OCI-LY7 (cell line): ENCODE data around the gene GOLGA8H. TPM values are rescaled to one million over a fixed set of nuclear protein-coding genes. Genes with fewer than 3 reads are reported as not detected.
"Not testable (repeated sequence)": the region's sequence is repeated elsewhere in the genome, so short reads cannot be mapped to it uniquely, and the experiment has no call there.

ENCODE experiments used
- Bru-seq: library from RNA; stranded (reverse); fragments of 400-500 nt; gene quantifications from one replicate; lab custom pipeline; 2021; lab: Mats Ljungman, UMichigan
- BruChase-seq, 2 experiments: library from RNA; stranded (reverse); fragments of 400-500 nt; gene quantifications; one replicate each; lab custom pipeline; 2021; lab: Mats Ljungman, UMichigan
- BruUV-seq: library from RNA; stranded (reverse); fragments of 400-500 nt; replicated peaks from 2 replicates; lab custom pipeline; 2021; lab: Mats Ljungman, UMichigan
- CTCF ChIA-PET: fragments of 300-600 bp; sonication (Branson Sonifier 250); formaldehyde crosslinking; loops from one replicate; lab custom pipeline; 2022; ENCODE audit warnings: antibody characterized with exemption; ENCODE audit not compliant: unreplicated experiment; lab: Charles Lee
- POLR2A ChIA-PET: fragments of 300-600 bp; sonication (Branson Sonifier 250); formaldehyde crosslinking; loops from one replicate; lab custom pipeline; 2022; ENCODE audit warnings: antibody characterized with exemption; lab: Charles Lee
- DNase-seq: peaks from one replicate; pipeline ENCODE4 v3.0.0-alpha.2; 2015; ENCODE audit warnings: low spot score
- H2AFZ ChIP-seq: fragments of 200-600 bp; sonication (generic), shearing (Covaris generic); 2 replicates; pipeline ENCODE4 v1.6.1; 2014; ENCODE audit warnings: mild to moderate bottlenecking, antibody characterized with exemption, low read length, moderate library complexity
- H3K27ac ChIP-seq: fragments of 200-600 bp; sonication (generic); 2 replicates; pipeline ENCODE4 v1.5.1; 2014; ENCODE audit warnings: mixed run types, low read depth, mild to moderate bottlenecking, moderate library complexity, low read length, inconsistent platforms; ENCODE audit not compliant: poor library complexity, severe bottlenecking
- H3K36me3 ChIP-seq: fragments of 200-600 bp; sonication (generic); 2 replicates; pipeline ENCODE4 v1.6.1; 2014; ENCODE audit warnings: mild to moderate bottlenecking, antibody characterized with exemption, low read length, moderate library complexity, mixed read lengths; ENCODE audit not compliant: insufficient read depth
- H3K4me1 ChIP-seq: fragments of 200-600 bp; sonication (generic); 2 replicates; pipeline ENCODE4 v1.5.1; 2014; ENCODE audit warnings: mild to moderate bottlenecking, low read length; ENCODE audit not compliant: insufficient read depth, poor library complexity, severe bottlenecking
- H3K4me2 ChIP-seq: fragments of 200-600 bp; sonication (generic); 2 replicates; pipeline ENCODE4 v1.6.1; 2014; ENCODE audit warnings: mild to moderate bottlenecking, low read length
- H3K4me3 ChIP-seq: fragments of 200-600 bp; sonication (generic); 2 replicates; pipeline ENCODE4 v1.5.1; 2014; ENCODE audit warnings: mild to moderate bottlenecking, low read depth, low read length; ENCODE audit not compliant: poor library complexity, severe bottlenecking
- H3K79me2 ChIP-seq: fragments of 200-600 bp; sonication (generic); 2 replicates; pipeline ENCODE4 v1.6.1; 2016; ENCODE audit warnings: low read depth, mild to moderate bottlenecking, low read length, moderate library complexity, mixed read lengths; ENCODE audit not compliant: insufficient read depth
- H3K9me2 ChIP-seq: fragments of 200-600 bp; sonication (generic); 2 replicates; pipeline ENCODE4 v1.6.1; 2016; ENCODE audit warnings: mild to moderate bottlenecking, low read length, mixed read lengths; ENCODE audit not compliant: insufficient read depth
- H3K9me3 ChIP-seq: fragments of 200-600 bp; sonication (generic); 2 replicates; pipeline ENCODE4 v1.6.1; 2014; ENCODE audit warnings: mild to moderate bottlenecking, mixed run types, low read length, mixed read lengths
- H4K20me1 ChIP-seq: fragments of 200-600 bp; sonication (generic); 2 replicates; pipeline ENCODE4 v1.6.1; 2014; ENCODE audit warnings: mild to moderate bottlenecking, antibody characterized with exemption, low read length, moderate library complexity, mixed read lengths; ENCODE audit not compliant: insufficient read depth
- intact Hi-C: fragments of 100-400 bp; cut with micrococcal nuclease; formaldehyde crosslinking; loops from one replicate; pipeline ENCODE4 v1.10.0; 2022; ENCODE audit not compliant: unreplicated experiment
- long read RNA-seq: library from polyadenylated mRNA; stranded (forward); transcript quantifications from one replicate; pipeline ENCODE4 v2.0.0, GENCODE V29; 2022
- total RNA-seq, 2 experiments: library from RNA; depleted of rRNA in 1 of 2; stranded (reverse); fragments of >200 nt in 1 of 2; shearing (Covaris generic) in 1 of 2; gene quantifications; 2 replicates each; pipeline ENCODE4 v1.2.3, GENCODE V29; 2014 to 2022

Gene GOLGA8H
- 0.09 TPM in 1 of 2 replicates, not detected in the other for total RNA-seq (2014; rRNA removed; shearing (Covaris generic))
- total RNA-seq (2022) = 0.21 and 0.44 TPM in 2 replicates
- percentile 2 among the genes with signal in this experiment for Bru-seq, nascent RNA
- percentile 24 among the genes with signal in this experiment for BruChase-seq, experiment 1, labeled RNA remaining after a 6-hour chase
- percentile 25 among the genes with signal in this experiment for BruChase-seq, experiment 2, labeled RNA remaining after a 2-hour chase
- long read RNA-seq, partial matches to known transcripts = 0 of 1 reads
- long read RNA-seq, other reads (novel, unspliced or antisense) = 1 of 1 reads

GRCh38 chr15:30603796-30604195 lies at the start of gene GOLGA8H:
Gene GOLGA8H (plus strand): TSS chr15:30604028. CDS start chr15:30604126, 98 bp downstream.
- POLR2A ChIA-PET, CTCF ChIA-PET, H3K4me1 ChIP-seq, H3K36me3 ChIP-seq, intact Hi-C loops, H3K79me2 ChIP-seq, H2AFZ ChIP-seq, DNase-seq, H3K4me3 ChIP-seq, H3K9me2 ChIP-seq, H3K9me3 ChIP-seq, BruUV-seq, H3K27ac ChIP-seq, H4K20me1 ChIP-seq, H3K4me2 ChIP-seq: not testable (repeated sequence)

- H3K36me3 ChIP-seq, CTCF ChIA-PET, DNase-seq, H2AFZ ChIP-seq, intact Hi-C loops, H3K27ac ChIP-seq, H3K4me1 ChIP-seq, POLR2A ChIA-PET, H3K9me3 ChIP-seq, H3K4me2 ChIP-seq, H3K9me2 ChIP-seq, H4K20me1 ChIP-seq, H3K4me3 ChIP-seq, BruUV-seq, H3K79me2 ChIP-seq: not testable (repeated sequence)
These were observed 36.9 kb upstream of the GOLGA8H start for GRCh38 chr15:30566949-30567348.

DNA sequence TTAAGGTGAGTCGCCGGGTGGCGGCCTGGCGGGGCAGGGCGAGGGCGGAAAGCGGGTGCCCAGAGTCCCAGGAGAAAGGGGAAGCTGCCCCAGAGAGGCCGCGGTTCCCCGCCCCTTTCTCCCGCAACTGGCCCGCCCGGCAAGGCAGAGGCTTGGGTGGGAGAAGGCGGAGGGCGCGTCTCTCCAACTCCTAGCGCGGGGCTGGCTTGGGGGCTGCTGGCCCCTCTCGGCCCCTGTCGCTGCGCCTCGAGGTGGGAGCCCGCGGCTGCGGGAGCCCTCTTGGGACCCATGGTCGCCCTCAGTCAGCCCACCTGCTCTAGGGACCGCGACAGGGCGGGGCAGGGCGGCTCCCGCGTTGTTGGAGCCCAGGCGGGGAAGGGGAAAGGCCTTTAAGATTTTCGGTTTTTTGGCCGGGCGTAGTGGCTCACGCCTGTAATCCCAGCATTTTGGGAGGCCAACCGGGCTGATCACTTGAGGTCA lies 30.8 kb upstream of the GOLGA8H start:
- H3K9me2 ChIP-seq, H3K9me3 ChIP-seq, POLR2A ChIA-PET, H3K4me1 ChIP-seq, DNase-seq, H3K79me2 ChIP-seq, BruUV-seq, intact Hi-C loops, H4K20me1 ChIP-seq, H3K4me2 ChIP-seq, CTCF ChIA-PET, H3K27ac ChIP-seq, H2AFZ ChIP-seq, H3K36me3 ChIP-seq: not testable (repeated sequence)
- peak overlapping the region; percentile 36 for H3K4me3 ChIP-seq

- BruUV-seq, DNase-seq, H4K20me1 ChIP-seq, H3K4me3 ChIP-seq, H3K4me1 ChIP-seq, H3K4me2 ChIP-seq, H3K27ac ChIP-seq, POLR2A ChIA-PET, H3K9me3 ChIP-seq, H3K9me2 ChIP-seq, H3K36me3 ChIP-seq, H2AFZ ChIP-seq, intact Hi-C loops, CTCF ChIA-PET, H3K79me2 ChIP-seq: not testable (repeated sequence)
These were observed 24.3 kb upstream of the GOLGA8H start for GRCh38 chr15:30579394-30579970.

DNA sequence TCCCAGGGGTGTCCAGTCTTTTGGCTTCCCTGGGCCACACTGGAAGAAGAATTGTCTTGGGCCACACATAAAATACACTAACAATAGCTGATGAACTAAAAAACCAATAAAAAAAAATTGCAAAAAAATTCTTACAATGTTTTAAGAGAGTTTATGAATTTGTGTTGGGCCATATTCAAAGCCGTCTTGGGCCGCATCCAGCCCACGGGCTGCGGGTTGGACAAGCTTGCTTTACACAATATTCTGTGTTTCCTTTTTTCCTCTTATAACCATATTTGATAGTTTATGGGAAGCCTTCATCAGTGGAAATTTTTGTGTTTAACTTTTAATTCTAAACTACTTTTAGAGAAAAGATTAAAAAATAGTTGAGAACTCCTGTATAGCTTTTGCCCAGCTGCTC lies 23.1 kb upstream of the GOLGA8H start:
- H3K9me2 ChIP-seq, H3K79me2 ChIP-seq, H3K4me3 ChIP-seq, H3K4me1 ChIP-seq, DNase-seq, intact Hi-C loops, BruUV-seq, H2AFZ ChIP-seq, H4K20me1 ChIP-seq, CTCF ChIA-PET, H3K4me2 ChIP-seq, POLR2A ChIA-PET, H3K36me3 ChIP-seq, H3K27ac ChIP-seq, H3K9me3 ChIP-seq: not testable (repeated sequence)

GRCh38 chr15:30598953-30599352 lies 4.9 kb upstream of the GOLGA8H start:
- not testable (repeated sequence) for BruUV-seq, DNase-seq

More at GRCh38 chr15:30598953-30599352, 4.9 kb upstream of the GOLGA8H start:
- H3K9me3 ChIP-seq, intact Hi-C loops, H3K9me2 ChIP-seq, H3K36me3 ChIP-seq, H3K4me3 ChIP-seq, POLR2A ChIA-PET, H3K4me1 ChIP-seq, CTCF ChIA-PET, H3K27ac ChIP-seq, H3K4me2 ChIP-seq, H3K79me2 ChIP-seq, H2AFZ ChIP-seq, H4K20me1 ChIP-seq: not testable (repeated sequence)
